Mucosa of rectum (tissue), 2 donors: ENCODE results near the gene CCS.
"Not testable (repeated sequence)": the region's sequence is repeated elsewhere in the genome, so short reads cannot be mapped to it uniquely, and the experiment has no call there.

ENCODE experiments used
- H3K27ac ChIP-seq, 2 donors: one replicate each; pipeline ENCODE4 v1.7.0; 2013; ENCODE audit warnings: inconsistent platforms in 2 of 2, low read depth in 2 of 2, low read length in 2 of 2
- H3K27me3 ChIP-seq, 2 donors: one replicate each; pipeline ENCODE4 v1.7.0; 2013; ENCODE audit warnings: low read length in 2 of 2; ENCODE audit not compliant: control insufficient read depth in 2 of 2, insufficient read depth in 2 of 2
- H3K36me3 ChIP-seq, 2 donors: one replicate each; pipeline ENCODE4 v1.7.0; 2013; ENCODE audit warnings: low read length in 2 of 2; ENCODE audit not compliant: control insufficient read depth in 2 of 2, insufficient read depth in 2 of 2
- H3K4me1 ChIP-seq, 2 donors: one replicate each; pipeline ENCODE4 v1.7.0; 2013; ENCODE audit warnings: low read length in 2 of 2, mild to moderate bottlenecking in 1 of 2; ENCODE audit not compliant: control insufficient read depth in 2 of 2, insufficient read depth in 2 of 2
- H3K4me3 ChIP-seq, 2 donors: one replicate each; pipeline ENCODE4 v1.7.0; 2013; ENCODE audit warnings: low read length in 2 of 2
- H3K9ac ChIP-seq, 2 donors: one replicate each; pipeline ENCODE4 v1.7.0; 2013; ENCODE audit warnings: low read length in 2 of 2, low read depth in 1 of 2, mild to moderate bottlenecking in 1 of 2
- H3K9me3 ChIP-seq, 2 donors: one replicate each; pipeline ENCODE4 v1.7.0; 2013; ENCODE audit warnings: low read length in 2 of 2; ENCODE audit not compliant: control insufficient read depth in 2 of 2
- donor health status: healthy.
- donor health status: Normal muscosa, but diverticular disease.

The CCS gene

GRCh38 chr11:66569076-66569475 lies 23.9 kb upstream of the CCS start:
- Histone ChIP-seq H3K36me3 (no peaks in the 10 kb centered on the region), H3K27me3 (no peaks in the 10 kb centered on the region), H3K9me3 (no peaks in the 10 kb centered on the region), H3K4me1 (peaks cover 4% of the 10 kb centered on the region in 2 donors), H3K4me3 (no peak overlapping the region), H3K9ac (no peak overlapping the region), H3K27ac (no peak overlapping the region)

GRCh38 chr11:66570079-66570849 lies 22.7 kb upstream of the CCS start:
- H3K36me3 ChIP-seq: no peaks in the 10 kb centered on the region
- H3K4me3 ChIP-seq: no peak overlapping the region
- peaks cover 4% of the 10 kb centered on the region in 2 donors for H3K4me1 ChIP-seq
- H3K27ac ChIP-seq: no peak overlapping the region
- no peak overlapping the region for H3K9ac ChIP-seq
- H3K9me3 ChIP-seq: no peaks in the 10 kb centered on the region
- H3K27me3 ChIP-seq: no peaks in the 10 kb centered on the region

- Histone ChIP-seq H3K4me1 (peaks cover 4% of the 10 kb centered on the region in 2 donors), H3K9me3 (no peaks in the 10 kb centered on the region), H3K27ac (no peak overlapping the region), H3K9ac (no peak overlapping the region), H3K4me3 (no peak overlapping the region), H3K27me3 (no peaks in the 10 kb centered on the region), H3K36me3 (no peaks in the 10 kb centered on the region)
These were observed 22.2 kb upstream of the CCS start for GRCh38 chr11:66570850-66571180.

DNA sequence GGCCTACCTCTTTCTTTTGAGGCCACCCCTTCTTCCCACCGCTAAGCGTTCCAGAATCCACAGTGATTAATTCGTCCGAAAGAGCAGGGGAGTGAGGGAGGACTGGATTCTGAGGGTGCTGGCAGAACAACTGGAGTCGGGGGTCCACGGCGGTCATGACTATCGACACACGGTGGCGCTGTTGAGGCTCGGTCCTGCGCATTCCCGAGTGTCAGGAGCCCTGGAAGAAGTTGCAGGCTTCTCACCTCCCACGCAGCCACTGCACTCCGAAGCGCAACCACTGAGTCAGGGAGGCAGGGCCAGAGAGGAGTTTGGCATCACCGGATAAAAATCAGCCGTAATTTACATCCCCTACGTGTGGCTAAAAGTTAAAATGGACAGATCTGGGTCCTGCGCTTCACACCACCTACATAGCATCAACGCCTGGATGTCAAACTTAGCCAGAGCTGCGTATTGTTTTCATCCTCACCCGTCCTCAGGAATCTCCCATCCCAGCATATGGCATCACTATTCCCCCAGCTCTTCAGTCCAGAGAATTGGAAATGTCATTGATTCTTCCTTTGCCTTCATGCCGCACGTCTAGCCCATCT lies 13.9 kb upstream of the CCS start:
- H3K27ac ChIP-seq: no peak overlapping the region
- no peak overlapping the region for H3K9ac ChIP-seq
- H3K9me3 ChIP-seq: peaks cover 0 to 2% of the 10 kb centered on the region in 2 donors
- no peak overlapping the region for H3K4me3 ChIP-seq
- no peaks in the 10 kb centered on the region for H3K36me3 ChIP-seq
- peaks cover 0 to 4% of the 10 kb centered on the region in 2 donors for H3K4me1 ChIP-seq
- H3K27me3 ChIP-seq: peaks cover 0 to 3% of the 10 kb centered on the region in 2 donors

DNA sequence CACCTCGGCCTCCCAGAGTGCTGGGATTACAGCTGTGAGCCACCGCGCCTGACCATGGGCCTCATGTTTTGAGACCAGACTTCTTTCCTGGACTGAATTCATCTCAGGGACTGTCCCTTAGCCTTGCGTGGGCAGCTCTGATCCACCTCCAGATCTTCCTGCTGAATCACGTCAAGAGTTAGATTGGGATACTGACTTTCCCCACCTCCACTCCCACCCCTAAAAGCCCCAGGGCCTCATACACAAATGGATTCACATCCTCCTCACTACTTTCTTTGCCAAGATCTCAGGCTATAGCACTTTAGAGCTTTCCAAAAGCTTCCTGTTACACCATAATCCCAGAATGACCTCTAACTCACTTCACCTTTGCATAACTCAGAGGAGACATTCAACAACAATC lies 12.2 kb upstream of the CCS start:
- Histone ChIP-seq H3K9me3 (peaks cover 0 to 2% of the 10 kb centered on the region in 2 donors), H3K27me3 (peaks cover 0 to 3% of the 10 kb centered on the region in 2 donors), H3K36me3 (no peaks in the 10 kb centered on the region), H3K4me3 (no peak overlapping the region), H3K9ac (no peak overlapping the region), H3K27ac (no peak overlapping the region), H3K4me1 (peaks cover 0 to 4% of the 10 kb centered on the region in 2 donors)

DNA sequence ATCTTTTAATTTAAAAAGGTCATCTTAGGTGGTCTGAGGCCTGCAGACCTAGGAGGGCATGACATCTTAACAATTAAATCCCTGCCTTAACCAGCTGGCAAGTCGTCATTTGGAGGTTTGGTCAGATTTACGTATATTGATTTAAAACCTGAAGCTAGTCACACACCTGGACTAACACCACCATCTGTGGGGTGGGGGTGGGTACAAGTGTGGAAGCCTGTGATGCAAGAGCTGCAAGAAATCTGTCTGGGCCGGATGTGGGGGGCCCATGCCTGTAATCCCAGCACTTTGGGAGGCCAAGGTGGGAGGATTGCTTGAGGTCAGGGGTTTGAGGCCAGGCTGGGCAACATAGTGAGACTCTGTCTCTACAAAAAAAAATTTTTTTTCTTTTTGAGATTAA lies 11.7 kb upstream of the CCS start:
- peaks cover 0 to 3% of the 10 kb centered on the region in 2 donors for H3K27me3 ChIP-seq
- H3K4me3 ChIP-seq: no peak overlapping the region
- H3K27ac ChIP-seq: no peak overlapping the region
- no peaks in the 10 kb centered on the region for H3K36me3 ChIP-seq
- H3K9me3 ChIP-seq: peaks cover 0 to 2% of the 10 kb centered on the region in 2 donors
- H3K4me1 ChIP-seq: peaks cover 0 to 4% of the 10 kb centered on the region in 2 donors
- H3K9ac ChIP-seq: no peak overlapping the region

DNA sequence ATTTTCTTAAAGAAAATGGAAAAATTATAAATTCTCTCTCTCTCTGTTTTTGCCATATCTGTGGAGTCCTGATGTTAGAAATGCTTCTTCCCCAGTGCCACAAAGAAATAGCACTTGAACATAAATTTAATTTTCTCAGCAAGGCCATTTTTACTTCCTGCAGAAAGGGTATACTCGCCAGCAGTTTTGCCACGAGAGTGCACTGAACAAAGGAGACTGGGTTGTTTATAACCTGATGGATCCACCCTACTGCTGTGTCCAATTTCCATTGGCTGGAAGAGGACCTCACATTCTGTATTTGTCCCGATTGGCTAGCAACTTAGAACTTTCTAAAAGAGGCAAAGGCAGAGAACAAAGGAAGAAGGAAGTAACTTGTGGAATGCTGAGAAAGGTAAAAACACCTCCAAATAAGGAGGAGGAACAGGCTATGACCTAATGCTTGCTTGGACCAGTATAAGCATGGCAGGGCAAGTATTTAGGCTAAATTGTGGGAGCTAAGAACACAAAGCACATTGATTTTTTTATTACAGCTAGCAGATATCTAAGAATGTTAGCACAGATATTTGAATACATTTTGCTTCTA lies 10.3 kb upstream of the CCS start:
- H3K27me3 ChIP-seq, H3K9me3 ChIP-seq, H3K4me1 ChIP-seq, H3K27ac ChIP-seq, H3K36me3 ChIP-seq, H3K9ac ChIP-seq, H3K4me3 ChIP-seq: not testable (repeated sequence)

GRCh38 chr11:66585447-66585846 lies 7.5 kb upstream of the CCS start:
- not testable (repeated sequence) for H3K4me1 ChIP-seq, H3K27ac ChIP-seq, H3K4me3 ChIP-seq, H3K36me3 ChIP-seq, H3K9ac ChIP-seq, H3K27me3 ChIP-seq, H3K9me3 ChIP-seq

GRCh38 chr11:66586136-66586535 lies 6.8 kb upstream of the CCS start:
- H3K4me3 ChIP-seq: no peak overlapping the region
- no peak overlapping the region for H3K9ac ChIP-seq
- H3K4me1 ChIP-seq: no peaks in the 10 kb centered on the region
- no peak overlapping the region for H3K27ac ChIP-seq
- no peaks in the 10 kb centered on the region for H3K27me3 ChIP-seq
- H3K9me3 ChIP-seq: peaks cover 0 to 2% of the 10 kb centered on the region in 2 donors
- no peaks in the 10 kb centered on the region for H3K36me3 ChIP-seq

GRCh38 chr11:66589315-66589714 lies 3.7 kb upstream of the CCS start:
- not testable (repeated sequence) for H3K27me3 ChIP-seq, H3K4me3 ChIP-seq, H3K27ac ChIP-seq, H3K9ac ChIP-seq, H3K36me3 ChIP-seq, H3K9me3 ChIP-seq
- peaks cover 7 to 16% of the 10 kb centered on the region in 2 donors for H3K4me1 ChIP-seq
